Gastrocnemius medialis (tissue), 4 donors: ENCODE data around the gene SPEN.

ENCODE experiments used
- POLR2A ChIP-seq, 2 donors: fragments of 450-650 bp; IDR thresholded peaks; one replicate each; pipeline ENCODE4 v1.6.1; 2017; ENCODE audit warnings: antibody characterized with exemption in 2 of 2, mild to moderate bottlenecking in 2 of 2, moderate library complexity in 2 of 2
- TF ChIP-seq, protein P1 (sequence below), 5 experiments: fragments of 450-650 bp in 3 of 5; fragments of 200-600 bp in 2 of 5; sonication (generic) in 2 of 5; IDR thresholded peaks in 4 of 5; conservative IDR thresholded peaks in 1 of 5; 1 replicate in 4 of 5; 2 replicates in 1 of 5; pipeline ENCODE4 v1.5.1; 2016 to 2019; ENCODE audit warnings: antibody characterized with exemption in 5 of 5, mild to moderate bottlenecking in 3 of 5, moderate library complexity in 3 of 5

DNA sequence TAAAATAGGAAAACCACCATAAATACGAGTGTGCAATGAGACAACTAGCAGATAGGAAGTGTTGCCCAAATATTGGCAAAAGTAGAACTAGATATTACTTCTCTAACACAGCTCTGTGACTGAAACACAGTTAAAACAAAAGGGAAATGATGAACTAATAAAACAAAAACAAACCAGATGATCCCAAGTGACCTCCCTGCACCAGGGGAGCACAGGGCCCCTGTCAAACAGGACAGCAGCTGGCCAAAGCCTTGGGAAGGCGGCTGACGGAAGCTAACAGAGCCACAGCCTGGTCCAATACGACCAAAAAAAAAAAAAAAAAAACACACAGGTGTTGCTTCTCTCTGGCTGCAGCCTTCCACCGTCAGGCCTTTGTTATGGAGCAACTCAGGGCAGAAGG, 110.6 kb downstream of the SPEN start:
- TF ChIP-seq, protein P1, sequence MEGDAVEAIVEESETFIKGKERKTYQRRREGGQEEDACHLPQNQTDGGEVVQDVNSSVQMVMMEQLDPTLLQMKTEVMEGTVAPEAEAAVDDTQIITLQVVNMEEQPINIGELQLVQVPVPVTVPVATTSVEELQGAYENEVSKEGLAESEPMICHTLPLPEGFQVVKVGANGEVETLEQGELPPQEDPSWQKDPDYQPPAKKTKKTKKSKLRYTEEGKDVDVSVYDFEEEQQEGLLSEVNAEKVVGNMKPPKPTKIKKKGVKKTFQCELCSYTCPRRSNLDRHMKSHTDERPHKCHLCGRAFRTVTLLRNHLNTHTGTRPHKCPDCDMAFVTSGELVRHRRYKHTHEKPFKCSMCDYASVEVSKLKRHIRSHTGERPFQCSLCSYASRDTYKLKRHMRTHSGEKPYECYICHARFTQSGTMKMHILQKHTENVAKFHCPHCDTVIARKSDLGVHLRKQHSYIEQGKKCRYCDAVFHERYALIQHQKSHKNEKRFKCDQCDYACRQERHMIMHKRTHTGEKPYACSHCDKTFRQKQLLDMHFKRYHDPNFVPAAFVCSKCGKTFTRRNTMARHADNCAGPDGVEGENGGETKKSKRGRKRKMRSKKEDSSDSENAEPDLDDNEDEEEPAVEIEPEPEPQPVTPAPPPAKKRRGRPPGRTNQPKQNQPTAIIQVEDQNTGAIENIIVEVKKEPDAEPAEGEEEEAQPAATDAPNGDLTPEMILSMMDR (IDR thresholded peaks at IDR 0.05 in 4 of 5, conservative IDR thresholded peaks at IDR 0.05 in 1 of 5): no peak
- no peak for TF ChIP-seq POLR2A (IDR thresholded peaks at IDR 0.05)
